Activated CD4-positive, alpha-beta T cell treated with anti-CD3 and anti-CD28 coated beads for 36 hours (primary cell): ENCODE results near the gene AKR1B1. TPM values are rescaled to one million over a fixed set of nuclear protein-coding genes. Genes with fewer than 3 reads are reported as not detected.

Experiments used
- ATAC-seq: fragments of 200-7000 bp; cut with Tn5 transposase; one replicate; pipeline ENCODE4 v1.10.0; 2021; ENCODE audit warnings: mild to moderate bottlenecking, moderate library complexity
- CTCF ChIA-PET: fragments of 350-600 bp; sonication (Branson Sonifier 250); formaldehyde crosslinking; loops from one replicate; lab custom pipeline; 2021; ENCODE audit warnings: antibody characterized with exemption; lab: Charles Lee
- POLR2A ChIA-PET: fragments of 350-600 bp; sonication (Branson Sonifier 250); formaldehyde crosslinking; loops from one replicate; lab custom pipeline; 2021; ENCODE audit warnings: antibody characterized with exemption, inconsistent platforms; lab: Charles Lee
- DNase-seq: peaks from one replicate; pipeline ENCODE4 v3.0.0-alpha.2; 2020
- H3K27ac Mint-ChIP-seq: one replicate; pipeline ENCODE4 v1.8.0; 2021; ENCODE audit warnings: mixed read lengths
- H3K27me3 Mint-ChIP-seq: one replicate; pipeline ENCODE4 v1.8.0; 2021; ENCODE audit warnings: mixed read lengths
- H3K36me3 Mint-ChIP-seq: one replicate; pipeline ENCODE4 v1.8.0; 2021; ENCODE audit warnings: low read depth, mixed read lengths
- H3K4me1 Mint-ChIP-seq: one replicate; pipeline ENCODE4 v1.8.0; 2021; ENCODE audit warnings: mixed read lengths
- H3K4me3 Mint-ChIP-seq: one replicate; pipeline ENCODE4 v1.8.0; 2021; ENCODE audit warnings: mild to moderate bottlenecking, moderate library complexity, mixed read lengths
- H3K9me3 Mint-ChIP-seq: one replicate; pipeline ENCODE4 v1.8.0; 2021; ENCODE audit warnings: low read depth, mixed read lengths
- intact Hi-C, 2 experiments: fragments of 100-400 bp; cut with DNase I in 1 of 2; cut with micrococcal nuclease in 1 of 2; formaldehyde crosslinking; loops; one replicate each; pipeline versions ENCODE4 v1.14.2 to v1.15.1; 2022 to 2024; cut with DNase I, micrococcal nuclease
- total RNA-seq, 2 experiments: library from RNA; stranded (reverse); gene quantifications; one replicate each; pipeline ENCODE4 v1.2.3, GENCODE V29; 2021

The AKR1B1 gene
- total RNA-seq, 2 experiments from 2014 or later: 88.1 to 120 TPM

- no peaks in the 10 kb centered on the region for H3K4me1 Mint-ChIP-seq
Measured at GRCh38 chr7:134444961-134445315, 14.0 kb downstream of the AKR1B1 start.

GRCh38 chr7:134444198-134444960 is 14.5 kb downstream of the AKR1B1 start:
- CTCF ChIA-PET: interaction anchor here (2.3 kb wide), 1 partner anchor 12 kb away, joined by 11 read pairs; no protein-coding TSS in a partner anchor
- Mint-ChIP-seq H3K4me3 (no peak overlapping the region), H3K27ac (no peak overlapping the region), H3K9me3 (no peaks in the 10 kb centered on the region), H3K4me1 (no peaks in the 10 kb centered on the region), H3K27me3 (no peaks in the 10 kb centered on the region), H3K36me3 (peaks cover 61% of the 10 kb centered on the region)
- POLR2A ChIA-PET: no interaction called here
- intact Hi-C loops: no loop called here
- ATAC-seq (no peak), DNase-seq (no peak)

More at GRCh38 chr7:134444961-134445315, 14.0 kb downstream of the AKR1B1 start:
- intact Hi-C loops: no loop called here
- Mint-ChIP-seq H3K27me3 (no peaks in the 10 kb centered on the region), H3K9me3 (no peaks in the 10 kb centered on the region), H3K36me3 (peaks cover 63% of the 10 kb centered on the region), H3K27ac (no peak overlapping the region), H3K4me3 (no peak overlapping the region)
- POLR2A ChIA-PET: no interaction called here
- CTCF ChIA-PET: interaction anchor here (2.3 kb wide), 1 partner anchor 12 kb away, joined by 11 read pairs; no protein-coding TSS in a partner anchor
- DNase-seq: no peak
- ATAC-seq: no peak

- Mint-ChIP-seq H3K36me3 (peaks cover 60% of the 10 kb centered on the region), H3K27ac (no peak overlapping the region), H3K9me3 (peaks cover 2% of the 10 kb centered on the region), H3K4me1 (no peaks in the 10 kb centered on the region), H3K27me3 (no peaks in the 10 kb centered on the region), H3K4me3 (no peak overlapping the region)
- intact Hi-C loops: no loop called here
- DNase-seq (no peak), ATAC-seq (no peak)
- POLR2A ChIA-PET: no interaction called here
- CTCF ChIA-PET: interaction anchor here (2.3 kb wide), 1 partner anchor 11 kb away, joined by 11 read pairs; no protein-coding TSS in a partner anchor
Measured at GRCh38 chr7:134443396-134444070, 15.4 kb downstream of the AKR1B1 start.

GRCh38 chr7:134442441-134443220 is 16.3 kb downstream of the AKR1B1 start:
- Mint-ChIP-seq H3K27me3 (no peaks in the 10 kb centered on the region), H3K4me3 (no peak overlapping the region), H3K36me3 (peaks cover 61% of the 10 kb centered on the region), H3K27ac (no peak overlapping the region), H3K9me3 (peaks cover 3% of the 10 kb centered on the region), H3K4me1 (no peaks in the 10 kb centered on the region)
- DNase-seq (no peak), ATAC-seq (no peak)
- CTCF ChIA-PET: interaction anchor here (0.6 to 1.6 kb wide), 5 partner anchors 10 to 1145 kb away, joined by 3 to 9 read pairs (median 3); no protein-coding TSS in a partner anchor
- intact Hi-C loops: no loop called here
- POLR2A ChIA-PET: no interaction called here

- H3K4me1 Mint-ChIP-seq: no peaks in the 10 kb centered on the region
- no peak overlapping the region for H3K27ac Mint-ChIP-seq
- intact Hi-C loops: no loop called here
- POLR2A ChIA-PET: no interaction called here
- H3K36me3 Mint-ChIP-seq: peaks cover 52% of the 10 kb centered on the region
- H3K27me3 Mint-ChIP-seq: no peaks in the 10 kb centered on the region
- no peak for ATAC-seq
- CTCF ChIA-PET: interaction anchor here (0.7 kb wide), 1 partner anchor 59 kb away, joined by 3 read pairs; no protein-coding TSS in a partner anchor
- no peak for DNase-seq
- H3K9me3 Mint-ChIP-seq: peaks cover 6% of the 10 kb centered on the region
- no peak overlapping the region for H3K4me3 Mint-ChIP-seq
Measured at GRCh38 chr7:134441264-134441663, 17.6 kb downstream of the AKR1B1 start.

GRCh38 chr7:134440476-134440875 is 18.4 kb downstream of the AKR1B1 start:
- no peak overlapping the region for H3K4me3 Mint-ChIP-seq
- H3K4me1 Mint-ChIP-seq: no peaks in the 10 kb centered on the region
- peaks cover 6% of the 10 kb centered on the region for H3K9me3 Mint-ChIP-seq
- ChIA-PET CTCF (interaction anchor here (0.7 to 1.1 kb wide), 2 partner anchors 60 to 129 kb away, joined by 3 read pairs; no protein-coding TSS in a partner anchor), POLR2A (no interaction called here)
- intact Hi-C loops: no loop called here
- peaks cover 48% of the 10 kb centered on the region for H3K36me3 Mint-ChIP-seq
- ATAC-seq (no peak), DNase-seq (no peak)
- H3K27me3 Mint-ChIP-seq: no peaks in the 10 kb centered on the region
- no peak overlapping the region for H3K27ac Mint-ChIP-seq

GRCh38 chr7:134440067-134440466 is 18.8 kb downstream of the AKR1B1 start:
- H3K4me1 Mint-ChIP-seq: no peaks in the 10 kb centered on the region
- ChIA-PET CTCF (interaction anchor here (1.1 kb wide), 1 partner anchor 129 kb away, joined by 3 read pairs; no protein-coding TSS in a partner anchor), POLR2A (no interaction called here)
- no peak for ATAC-seq
- no peak overlapping the region for H3K27ac Mint-ChIP-seq
- intact Hi-C loops: no loop called here
- peaks cover 6% of the 10 kb centered on the region for H3K9me3 Mint-ChIP-seq
- no peaks in the 10 kb centered on the region for H3K27me3 Mint-ChIP-seq
- H3K36me3 Mint-ChIP-seq: peaks cover 44% of the 10 kb centered on the region
- H3K4me3 Mint-ChIP-seq: no peak overlapping the region
- no peak for DNase-seq

GRCh38 chr7:134438946-134439345 is 20.0 kb downstream of the AKR1B1 start:
- POLR2A ChIA-PET: no interaction called here
- H3K27ac Mint-ChIP-seq: no peak overlapping the region
- CTCF ChIA-PET: interaction anchor here (0.7 to 1.1 kb wide), 3 partner anchors 75 to 232 kb away, joined by 3 to 4 read pairs (median 3); no protein-coding TSS in a partner anchor
- DNase-seq (no peak), ATAC-seq (no peak)
- intact Hi-C loops: no loop called here
- H3K27me3 Mint-ChIP-seq: no peaks in the 10 kb centered on the region
- H3K4me3 Mint-ChIP-seq: no peak overlapping the region
- peaks cover 35% of the 10 kb centered on the region for H3K36me3 Mint-ChIP-seq
- no peaks in the 10 kb centered on the region for H3K4me1 Mint-ChIP-seq
- peaks cover 6% of the 10 kb centered on the region for H3K9me3 Mint-ChIP-seq

- intact Hi-C loops: no loop called here
- CTCF ChIA-PET: interaction anchor here (1.1 kb wide), 2 partner anchors 172 to 197 kb away, joined by 3 to 4 read pairs; no protein-coding TSS in a partner anchor
- no peak for DNase-seq
- Mint-ChIP-seq H3K27me3 (no peaks in the 10 kb centered on the region), H3K9me3 (peaks cover 6% of the 10 kb centered on the region), H3K36me3 (peaks cover 12% of the 10 kb centered on the region), H3K27ac (no peak overlapping the region), H3K4me3 (no peak overlapping the region), H3K4me1 (peaks cover 10% of the 10 kb centered on the region)
- no peak for ATAC-seq
- POLR2A ChIA-PET: no interaction called here
Measured at GRCh38 chr7:134435161-134435920, 23.6 kb downstream of the AKR1B1 start.

- ChIA-PET CTCF (interaction anchor here (1.1 kb wide), 1 partner anchor 198 kb away, joined by 3 read pairs; no protein-coding TSS in a partner anchor), POLR2A (no interaction called here)
- H3K4me3 Mint-ChIP-seq: no peak overlapping the region
- DNase-seq: no peak
- intact Hi-C loops: no loop called here
- no peak overlapping the region for H3K27ac Mint-ChIP-seq
- H3K4me1 Mint-ChIP-seq: peaks cover 10% of the 10 kb centered on the region
- H3K9me3 Mint-ChIP-seq: peaks cover 6% of the 10 kb centered on the region
- H3K36me3 Mint-ChIP-seq: peaks cover 6% of the 10 kb centered on the region
- H3K27me3 Mint-ChIP-seq: peaks cover 2% of the 10 kb centered on the region
- ATAC-seq: no peak
Measured at GRCh38 chr7:134434701-134435100, 24.2 kb downstream of the AKR1B1 start.
